CD14-positive monocyte (primary cell): Measurements from ENCODE around the gene SLC39A12. TPM values are rescaled to one million over a fixed set of nuclear protein-coding genes. Genes with fewer than 3 reads are reported as not detected.

Experiments used
- DNase-seq, 3 donors: peaks; one replicate each; pipeline ENCODE4 v3.0.0-alpha.2; 2011 to 2022
- H2AFZ ChIP-seq: 2 replicates; pipeline ENCODE4 v1.6.0; 2012; ENCODE audit warnings: mild to moderate bottlenecking, low read depth, low read length, inconsistent platforms; ENCODE audit not compliant: insufficient read depth, poor library complexity, severe bottlenecking
- H3K27ac ChIP-seq, 2 donors: 1 replicate in 1 of 2; 2 replicates in 1 of 2; pipeline ENCODE4 v1.5.1; 2012 to 2013; ENCODE audit warnings: low read length in 2 of 2, control low read depth in 1 of 2, inconsistent platforms in 1 of 2, low read depth in 1 of 2, mild to moderate bottlenecking in 1 of 2
- H3K27me3 ChIP-seq, 2 donors: one replicate each; pipeline versions ENCODE4 v1.6.0 to v1.6.1; 2011 to 2013; ENCODE audit warnings: low read length in 2 of 2; ENCODE audit not compliant: control insufficient read depth in 2 of 2, insufficient read depth in 2 of 2
- H3K36me3 ChIP-seq, 2 donors: replicated peaks in 1 of 2; 1 replicate in 1 of 2; 2 replicates in 1 of 2; pipeline versions ENCODE4 v1.5.1 to v1.6.1; 2012 to 2013; ENCODE audit warnings: low read length in 2 of 2, control low read depth in 1 of 2, inconsistent platforms in 1 of 2, mild to moderate bottlenecking in 1 of 2; ENCODE audit not compliant: insufficient read depth in 2 of 2, control insufficient read depth in 1 of 2
- H3K4me1 ChIP-seq, 2 donors: 1 replicate in 1 of 2; 2 replicates in 1 of 2; pipeline versions ENCODE4 v1.5.1 to v1.6.1; 2012 to 2013; ENCODE audit warnings: low read length in 2 of 2, control low read depth in 1 of 2, inconsistent platforms in 1 of 2, mild to moderate bottlenecking in 1 of 2, moderate library complexity in 1 of 2; ENCODE audit not compliant: insufficient read depth in 2 of 2, control insufficient read depth in 1 of 2
- H3K4me2 ChIP-seq: replicated peaks from 2 replicates; pipeline ENCODE3; 2012; ENCODE audit warnings: low read length, moderate library complexity, mild to moderate bottlenecking; ENCODE audit not compliant: poor library complexity, severe bottlenecking; ENCODE audit errors: extremely low read depth
- H3K4me3 ChIP-seq, 3 experiments: fragments of 200-600 bp in 1 of 3; sonication (generic) in 1 of 3; replicated peaks in 1 of 3; 1 replicate in 2 of 3; 2 replicates in 1 of 3; pipeline ENCODE4 v1.5.1; 2011 to 2013; ENCODE audit warnings: low read length in 3 of 3, mild to moderate bottlenecking in 3 of 3, control low read depth in 2 of 3, low read depth in 2 of 3, inconsistent platforms in 1 of 3, moderate library complexity in 1 of 3
- H3K79me2 ChIP-seq: 2 replicates; pipeline ENCODE4 v1.6.0; 2012; ENCODE audit warnings: mild to moderate bottlenecking, control low read depth, inconsistent platforms, low read length, moderate library complexity; ENCODE audit not compliant: insufficient read depth
- H3K9ac ChIP-seq: 2 replicates; pipeline ENCODE4 v1.6.0; 2017; ENCODE audit warnings: low read length, mild to moderate bottlenecking; ENCODE audit not compliant: insufficient read depth, poor library complexity, severe bottlenecking
- H3K9me3 ChIP-seq, 2 donors: replicated peaks in 1 of 2; 1 replicate in 1 of 2; 2 replicates in 1 of 2; pipeline versions ENCODE4 v1.5.1 to v1.6.1; 2012 to 2013; ENCODE audit warnings: low read length in 2 of 2, control low read depth in 1 of 2; ENCODE audit not compliant: control insufficient read depth in 1 of 2, insufficient read depth in 1 of 2
- H4K20me1 ChIP-seq: 2 replicates; pipeline ENCODE4 v1.6.0; 2012; ENCODE audit warnings: mild to moderate bottlenecking, low read length, control low read depth, moderate library complexity; ENCODE audit not compliant: insufficient read depth
- H3K27ac Mint-ChIP-seq, 7 donors: one replicate each; pipeline ENCODE4 v1.8.0; 2020; ENCODE audit warnings: mild to moderate bottlenecking in 7 of 7, mixed read lengths in 7 of 7, moderate library complexity in 6 of 7, inconsistent platforms in 2 of 7
- H3K27me3 Mint-ChIP-seq, 3 donors: one replicate each; pipeline ENCODE4 v1.8.0; 2021 to 2022; ENCODE audit warnings: low read depth in 3 of 3, mild to moderate bottlenecking in 3 of 3, mixed read lengths in 3 of 3, moderate library complexity in 3 of 3, inconsistent platforms in 1 of 3
- H3K36me3 Mint-ChIP-seq, 2 donors: one replicate each; pipeline ENCODE4 v1.8.0; 2020; ENCODE audit warnings: mixed read lengths in 2 of 2, inconsistent platforms in 1 of 2, mild to moderate bottlenecking in 1 of 2
- H3K4me1 Mint-ChIP-seq: one replicate; pipeline ENCODE4 v1.8.0; 2020; ENCODE audit warnings: mild to moderate bottlenecking, mixed read lengths
- H3K4me3 Mint-ChIP-seq, 2 donors: one replicate each; pipeline ENCODE4 v1.8.0; 2020; ENCODE audit warnings: mild to moderate bottlenecking in 2 of 2, mixed read lengths in 2 of 2, moderate library complexity in 1 of 2
- H3K9me3 Mint-ChIP-seq, 7 donors: one replicate each; pipeline ENCODE4 v1.8.0; 2020 to 2022; ENCODE audit warnings: mixed read lengths in 7 of 7, mild to moderate bottlenecking in 6 of 7, moderate library complexity in 6 of 7, inconsistent platforms in 2 of 7
- WGBS: methylation state at CpG from one replicate; pipeline ENCODE4 v1.1.5; 2013; ENCODE audit warnings: missing lambda C conversion rate; ENCODE audit not compliant: insufficient coverage; 5-methylcytosine and 5-hydroxymethylcytosine counted together
- intact Hi-C, 2 donors: fragments of 100-400 bp; cut with micrococcal nuclease; formaldehyde crosslinking; loops; one replicate each; pipeline versions ENCODE4 v1.15.0 to v1.15.1; 2023
- polyA plus RNA-seq, 3 donors: library from polyadenylated mRNA; depleted of rRNA in 1 of 3; unstranded in 2 of 3; stranded (reverse) in 1 of 3; fragments of 300-500 nt in 2 of 3; fragments of >200 nt in 1 of 3; fragmentation: Illumina TruSeq in 2 of 3; gene quantifications; 1 replicate in 2 of 3; 2 replicates in 1 of 3; pipeline ENCODE4 v1.2.3, GENCODE V29; 2012 to 2021
- TF ChIP-seq, protein P1 (sequence below): fragments of 200-600 bp; IDR thresholded peaks from one replicate; pipeline ENCODE4 v1.8.0; 2022; ENCODE audit warnings: antibody characterized with exemption, mild to moderate bottlenecking

Gene SLC39A12
- polyA plus RNA-seq, 3 donors: not detected

DNA sequence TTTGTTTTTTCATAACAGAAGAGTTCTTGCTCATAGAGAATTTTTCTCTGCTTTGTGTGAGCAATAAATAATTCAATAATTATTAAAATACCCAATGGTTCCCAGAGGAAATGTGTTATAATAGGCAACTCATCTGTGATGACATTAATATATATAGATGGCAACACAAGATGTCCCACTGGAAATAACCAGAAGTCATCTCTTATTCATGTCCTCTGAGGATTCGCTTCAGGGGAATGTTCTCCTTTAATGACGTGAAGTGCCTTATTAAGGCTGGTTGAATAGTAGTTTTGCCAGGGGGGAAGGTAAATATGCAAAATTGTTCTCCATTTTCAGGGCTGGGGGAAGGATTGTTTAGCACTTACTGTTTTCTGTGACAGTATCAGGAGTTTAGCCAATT, 3.1 kb downstream of the SLC39A12 start:
- no peaks in the 10 kb centered on the region for H3K36me3 ChIP-seq
- H3K9me3 Mint-ChIP-seq: peaks cover 6 to 11% (median 7%) of the 10 kb centered on the region in 7 donors
- no peaks in the 10 kb centered on the region for H3K27me3 ChIP-seq
- no peak overlapping the region for H3K4me3 ChIP-seq
- no peak overlapping the region for H3K9ac ChIP-seq
- no peak overlapping the region for H3K27ac Mint-ChIP-seq
- 80% methylated on average over 1 of the region's 2 CpGs for WGBS
- H3K9me3 ChIP-seq: peaks cover 3 to 4% of the 10 kb centered on the region in 2 donors
- no peaks in the 10 kb centered on the region for H3K4me1 ChIP-seq
- H3K4me1 Mint-ChIP-seq: no peaks in the 10 kb centered on the region
- TF ChIP-seq, protein P1, sequence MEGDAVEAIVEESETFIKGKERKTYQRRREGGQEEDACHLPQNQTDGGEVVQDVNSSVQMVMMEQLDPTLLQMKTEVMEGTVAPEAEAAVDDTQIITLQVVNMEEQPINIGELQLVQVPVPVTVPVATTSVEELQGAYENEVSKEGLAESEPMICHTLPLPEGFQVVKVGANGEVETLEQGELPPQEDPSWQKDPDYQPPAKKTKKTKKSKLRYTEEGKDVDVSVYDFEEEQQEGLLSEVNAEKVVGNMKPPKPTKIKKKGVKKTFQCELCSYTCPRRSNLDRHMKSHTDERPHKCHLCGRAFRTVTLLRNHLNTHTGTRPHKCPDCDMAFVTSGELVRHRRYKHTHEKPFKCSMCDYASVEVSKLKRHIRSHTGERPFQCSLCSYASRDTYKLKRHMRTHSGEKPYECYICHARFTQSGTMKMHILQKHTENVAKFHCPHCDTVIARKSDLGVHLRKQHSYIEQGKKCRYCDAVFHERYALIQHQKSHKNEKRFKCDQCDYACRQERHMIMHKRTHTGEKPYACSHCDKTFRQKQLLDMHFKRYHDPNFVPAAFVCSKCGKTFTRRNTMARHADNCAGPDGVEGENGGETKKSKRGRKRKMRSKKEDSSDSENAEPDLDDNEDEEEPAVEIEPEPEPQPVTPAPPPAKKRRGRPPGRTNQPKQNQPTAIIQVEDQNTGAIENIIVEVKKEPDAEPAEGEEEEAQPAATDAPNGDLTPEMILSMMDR: no peak
- H3K27ac ChIP-seq: no peak overlapping the region
- no peaks in the 10 kb centered on the region for H3K79me2 ChIP-seq
- peaks cover 0 to 3% (median 0%) of the 10 kb centered on the region in 3 donors for H3K27me3 Mint-ChIP-seq
- no peak overlapping the region for H2AFZ ChIP-seq
- intact Hi-C loops: no loop called here
- H4K20me1 ChIP-seq: no peaks in the 10 kb centered on the region
- H3K4me2 ChIP-seq: no peak overlapping the region
- H3K36me3 Mint-ChIP-seq: no peaks in the 10 kb centered on the region
- no peak for DNase-seq
- H3K4me3 Mint-ChIP-seq: no peak overlapping the region

DNA sequence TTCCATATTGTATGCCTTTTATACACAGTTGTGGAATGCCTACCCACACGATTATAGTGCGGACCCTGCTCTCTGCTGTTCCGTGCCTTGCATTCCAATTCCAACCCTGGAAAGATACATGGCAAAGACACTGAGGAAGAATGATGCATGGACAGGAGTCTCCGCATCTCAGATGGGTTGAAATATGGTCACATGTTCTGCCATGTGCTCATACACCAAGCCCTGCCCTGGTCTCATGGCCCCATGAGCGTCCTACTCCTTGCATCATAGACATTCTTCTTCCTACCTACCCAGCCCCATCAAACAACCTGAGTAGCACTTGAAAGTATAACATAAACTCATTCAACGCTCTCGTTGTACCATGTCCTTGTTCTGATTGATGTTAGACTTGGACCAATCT, 6.3 kb downstream of the SLC39A12 start:
- Histone ChIP-seq H3K9me3 (peaks cover 3 to 4% of the 10 kb centered on the region in 2 donors), H4K20me1 (no peaks in the 10 kb centered on the region), H3K4me3 (no peak overlapping the region), H3K27me3 (no peaks in the 10 kb centered on the region), H3K4me2 (no peak overlapping the region), H3K9ac (no peak overlapping the region), H3K27ac (no peak overlapping the region), H2AFZ (no peak overlapping the region), H3K4me1 (no peaks in the 10 kb centered on the region), H3K79me2 (no peaks in the 10 kb centered on the region), H3K36me3 (no peaks in the 10 kb centered on the region)
- TF ChIP-seq, protein P1: no peak
- H3K4me1 Mint-ChIP-seq: peaks cover 3% of the 10 kb centered on the region
- no peak for DNase-seq
- intact Hi-C loops: no loop called here
- no peaks in the 10 kb centered on the region for H3K36me3 Mint-ChIP-seq
- H3K27ac Mint-ChIP-seq: no peak overlapping the region
- peaks cover 0 to 5% (median 0%) of the 10 kb centered on the region in 3 donors for H3K27me3 Mint-ChIP-seq
- peaks cover 0 to 9% (median 3%) of the 10 kb centered on the region in 7 donors for H3K9me3 Mint-ChIP-seq
- H3K4me3 Mint-ChIP-seq: no peak overlapping the region
- WGBS: 100% methylated on average over 3 of the region's 7 CpGs
